Measurements from ENCODE around the gene TSPAN9.

Gene TSPAN9

GRCh38 chr12:3078086-3078820 lies 1.1 kb downstream of the TSPAN9 start:
- no peak for DNase-seq (ENCODE audit: low read depth)

- no peak for DNase-seq (ENCODE audit: low read depth)
Observed at GRCh38 chr12:3081091-3081490, 3.9 kb downstream of the TSPAN9 start.

- no peak for DNase-seq (ENCODE audit: low read depth)
Observed at GRCh38 chr12:3081886-3082285, 4.7 kb downstream of the TSPAN9 start.

- DNase-seq (ENCODE audit: low read depth), result no peak
Observed at GRCh38 chr12:3083241-3083920, 6.2 kb downstream of the TSPAN9 start.

DNA sequence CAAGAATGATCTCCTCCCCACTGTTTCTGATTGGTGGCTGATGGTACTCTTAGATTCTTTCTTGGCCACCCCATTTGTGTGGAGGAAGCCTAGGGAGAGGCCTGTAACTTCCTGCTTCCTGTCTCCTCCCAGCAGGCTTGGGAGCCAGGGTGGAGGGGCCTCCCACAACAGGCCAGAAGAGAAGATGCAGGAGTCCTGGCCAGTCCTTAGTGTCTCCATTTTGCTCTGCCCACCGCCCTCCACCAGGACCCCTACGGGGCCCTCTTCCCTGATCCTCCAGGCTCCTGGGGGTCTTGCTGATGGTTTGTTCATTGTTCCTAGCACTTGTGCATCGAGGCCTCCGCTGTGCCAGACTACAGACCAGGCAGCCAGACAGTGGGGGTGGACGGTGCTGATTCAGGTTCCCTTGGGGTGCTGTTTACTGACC lies 6.8 kb downstream of the TSPAN9 start:
- DNase-seq (ENCODE audit: low read depth), result no peak

DNA sequence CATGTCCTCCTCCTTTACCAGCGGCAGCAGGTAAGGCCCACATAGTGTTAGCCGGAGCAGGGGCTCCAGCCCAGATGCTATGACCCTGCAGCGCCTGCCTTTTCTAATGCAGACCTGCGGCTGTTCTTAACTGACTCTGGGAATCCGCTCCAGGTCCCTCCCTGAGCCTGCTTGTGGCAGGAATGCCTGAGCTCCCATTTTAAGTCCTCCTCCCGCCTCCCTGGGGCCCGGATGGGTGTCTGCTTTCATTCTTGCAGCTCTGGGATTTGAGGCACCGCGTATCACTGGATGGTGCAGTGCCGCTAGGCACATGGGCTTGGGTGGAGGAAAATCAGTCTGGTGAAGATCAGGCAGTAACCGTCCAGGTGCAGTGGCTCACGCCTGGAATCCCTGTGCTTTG lies 7.6 kb downstream of the TSPAN9 start:
- no peak for DNase-seq (ENCODE audit: low read depth)

- no peak for DNase-seq (ENCODE audit: low read depth)
Observed at GRCh38 chr12:3085341-3086139, 8.4 kb downstream of the TSPAN9 start.

DNA sequence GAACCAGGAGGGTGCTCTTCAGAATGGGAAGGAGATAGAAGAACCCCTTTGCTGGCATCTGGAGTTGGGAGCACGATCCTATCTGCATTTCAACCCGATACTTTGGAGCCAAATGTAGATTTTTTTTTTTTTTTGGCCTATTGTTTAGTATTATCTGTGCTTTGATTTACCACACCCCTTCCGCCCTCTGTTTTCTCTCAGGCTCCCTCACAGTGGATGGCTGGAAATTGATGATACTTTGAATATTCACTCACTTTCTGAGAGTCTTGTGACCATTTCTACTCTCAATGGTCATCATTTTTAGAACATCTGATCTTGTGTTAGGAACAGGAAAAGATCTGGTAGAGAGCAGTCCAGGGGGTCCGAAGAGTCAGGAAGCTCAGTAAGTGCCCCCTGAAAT lies 9.0 kb downstream of the TSPAN9 start:
- no peak for DNase-seq (ENCODE audit: low read depth)

DNA sequence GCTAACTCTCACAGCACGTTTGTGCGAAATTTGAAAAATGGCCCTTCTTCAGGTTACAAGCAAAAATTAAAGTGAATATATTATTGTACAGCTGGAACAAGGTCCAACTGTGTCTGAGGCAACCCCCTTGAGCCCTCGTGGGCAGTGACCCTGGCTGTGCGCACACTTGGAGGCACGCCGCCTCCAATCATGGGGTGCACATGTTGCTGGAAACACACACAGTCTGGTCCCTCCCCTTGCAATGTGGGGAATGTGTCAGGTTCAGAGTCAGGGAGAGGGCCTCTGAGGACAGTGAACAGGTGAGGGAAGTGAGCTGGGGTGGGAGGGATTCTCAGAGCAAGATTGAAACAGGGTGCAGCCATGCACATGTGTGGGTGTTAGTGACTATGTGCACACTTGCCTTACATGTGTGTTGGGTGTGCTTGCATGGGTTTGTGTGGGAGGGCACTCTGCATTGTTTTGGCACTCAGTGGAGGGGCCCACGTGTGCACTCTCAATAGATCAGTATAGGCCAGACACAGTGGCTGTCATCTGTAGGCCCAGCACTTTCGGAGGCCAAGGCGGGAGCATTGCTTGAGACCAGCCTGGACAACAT lies 9.6 kb downstream of the TSPAN9 start:
- DNase-seq (ENCODE audit: low read depth), result no peak

GRCh38 chr12:3087758-3088650 lies 10.8 kb downstream of the TSPAN9 start:
- DNase-seq (ENCODE audit: low read depth), result no peak

DNA sequence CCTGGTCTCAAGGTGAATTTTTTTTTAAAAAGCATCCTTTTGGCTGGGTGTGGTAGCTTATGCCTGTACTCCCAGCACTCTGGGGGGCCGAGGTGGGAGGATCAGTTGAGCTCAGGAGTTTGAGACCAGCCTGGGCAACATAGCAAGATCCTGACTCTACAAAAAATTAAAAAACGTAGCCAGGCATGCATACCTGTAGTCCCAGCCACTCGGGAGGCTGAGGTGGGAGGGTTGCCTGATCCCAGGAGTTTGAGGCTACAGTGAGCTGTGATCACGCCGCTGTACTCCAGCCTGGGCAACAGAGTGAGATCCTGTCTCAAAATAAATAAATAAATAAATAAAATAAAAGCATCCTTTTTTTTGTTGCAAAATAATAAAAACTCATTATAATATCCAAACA lies 12.4 kb downstream of the TSPAN9 start:
- DNase-seq (ENCODE audit: low read depth), result no peak

DNA sequence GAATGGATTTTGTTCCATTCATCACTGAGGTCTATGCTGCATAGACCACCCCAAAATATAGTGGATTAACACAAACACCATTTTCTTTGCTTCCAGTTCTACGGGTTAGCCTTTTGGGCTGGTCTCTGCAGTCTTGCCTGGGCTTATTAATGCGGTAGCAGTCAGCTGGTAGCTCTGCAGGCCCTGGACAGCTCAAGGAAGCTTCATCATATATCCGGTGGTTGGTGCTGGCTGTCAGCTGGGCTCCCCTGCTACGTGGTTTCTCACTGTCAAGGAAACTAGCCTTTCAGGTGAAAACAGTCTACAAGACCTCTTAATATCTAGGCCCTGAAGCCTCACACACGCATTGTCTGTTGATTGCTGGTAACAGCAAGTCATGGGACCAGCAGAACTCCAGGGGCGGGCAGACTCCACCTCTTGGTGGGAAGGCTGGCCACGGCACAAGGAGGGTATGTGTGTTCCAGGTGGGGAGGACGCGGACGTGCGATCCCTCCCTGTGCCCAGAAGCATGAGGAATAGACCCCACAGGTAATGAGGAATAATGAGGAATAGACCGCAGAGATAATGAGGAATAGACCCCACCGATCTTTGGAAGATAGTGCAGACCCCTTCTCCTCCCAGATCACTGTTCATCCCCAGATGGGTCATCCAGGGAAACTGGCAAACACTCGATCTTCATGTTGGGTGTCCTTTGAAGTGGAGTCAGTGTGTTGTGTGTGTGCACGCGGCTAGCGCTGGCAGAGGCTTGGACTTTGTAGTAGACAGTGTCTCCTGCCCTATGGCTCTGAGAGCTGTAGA lies 13.3 kb downstream of the TSPAN9 start:
- DNase-seq (ENCODE audit: low read depth), result no peak

DNA sequence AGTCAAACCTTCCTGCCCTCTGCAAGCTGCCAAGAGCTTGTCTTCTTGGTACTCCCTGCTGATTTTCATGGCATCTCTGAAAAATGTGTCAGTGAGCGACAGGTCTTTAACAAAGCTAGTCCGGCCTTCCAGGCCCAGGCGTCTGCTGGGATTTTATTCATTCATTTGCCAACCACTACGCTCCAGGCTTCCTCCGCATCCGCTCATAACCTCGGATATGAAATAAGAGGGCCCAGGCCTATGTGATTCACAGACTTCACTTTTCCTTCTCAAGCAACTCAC lies 13.8 kb downstream of the TSPAN9 start:
- no peak for DNase-seq (ENCODE audit: low read depth)

DNA sequence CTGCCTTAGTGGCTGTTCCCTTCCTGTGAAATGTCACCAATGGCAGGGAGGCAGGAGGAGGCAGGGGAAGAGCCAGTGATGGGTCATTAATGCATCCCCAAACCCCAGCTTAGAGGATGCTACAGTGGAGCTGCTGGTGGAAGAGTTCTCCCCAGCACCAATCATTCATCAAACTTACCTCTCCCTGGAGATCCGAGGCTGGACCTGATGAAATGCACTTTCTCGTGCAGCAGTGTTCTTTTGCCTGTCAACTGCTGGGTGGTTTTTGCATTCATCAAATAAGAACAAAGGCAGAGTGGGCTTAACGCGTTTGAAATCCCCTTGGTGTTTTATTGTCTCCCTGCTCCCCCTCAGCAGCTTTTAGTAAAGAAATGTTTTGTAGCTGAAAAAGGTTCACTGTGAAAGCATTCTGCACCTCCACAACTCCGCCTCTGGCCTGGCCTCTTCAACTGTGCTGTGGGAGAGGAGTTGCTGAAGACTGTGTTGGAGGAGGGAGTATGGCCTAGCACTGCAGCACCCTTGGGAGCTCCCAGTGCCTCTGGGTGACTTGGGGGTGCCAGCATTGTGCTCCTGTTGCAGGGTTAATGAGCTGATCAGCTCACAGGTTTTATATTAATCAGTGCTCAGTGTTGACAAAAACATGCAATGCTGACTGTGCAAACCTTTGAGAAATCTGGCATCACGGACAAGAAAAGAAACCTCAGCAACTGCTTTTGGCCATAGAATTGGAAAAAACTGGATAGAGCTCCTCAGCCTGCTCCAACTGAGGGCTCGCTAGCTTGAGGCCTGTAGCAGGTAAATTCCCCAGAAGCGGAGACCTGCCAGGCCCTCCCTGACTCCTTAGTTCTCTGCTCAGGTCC lies 14.4 kb downstream of the TSPAN9 start:
- DNase-seq (ENCODE audit: low read depth), result no peak

DNA sequence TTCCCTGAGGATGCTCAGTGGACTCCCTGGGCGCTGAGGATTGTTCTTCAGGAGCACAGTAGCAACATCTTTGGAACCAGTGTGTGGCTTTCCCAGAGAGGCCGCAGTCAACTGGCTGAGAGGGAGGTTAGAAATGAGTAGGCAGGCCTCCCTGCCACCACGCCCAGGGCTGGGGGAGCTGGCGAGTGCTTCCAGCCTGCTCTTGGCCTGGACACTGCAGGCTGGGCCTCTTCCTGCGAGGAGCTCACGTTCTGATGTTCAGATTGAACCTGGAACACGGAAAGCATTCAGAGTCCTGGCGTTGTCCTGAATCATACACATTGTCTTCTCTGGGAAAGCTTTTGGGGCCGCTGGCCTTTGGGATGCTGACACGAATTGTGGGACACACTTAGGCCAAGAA lies 15.6 kb downstream of the TSPAN9 start:
- DNase-seq (ENCODE audit: low read depth), result no peak

GRCh38 chr12:3097186-3097804 lies 20.1 kb downstream of the TSPAN9 start:
- DNase-seq (ENCODE audit: low read depth), result no peak

- DNase-seq (ENCODE audit: low read depth), result no peak
Observed at GRCh38 chr12:3097836-3098235, 20.7 kb downstream of the TSPAN9 start.

DNA sequence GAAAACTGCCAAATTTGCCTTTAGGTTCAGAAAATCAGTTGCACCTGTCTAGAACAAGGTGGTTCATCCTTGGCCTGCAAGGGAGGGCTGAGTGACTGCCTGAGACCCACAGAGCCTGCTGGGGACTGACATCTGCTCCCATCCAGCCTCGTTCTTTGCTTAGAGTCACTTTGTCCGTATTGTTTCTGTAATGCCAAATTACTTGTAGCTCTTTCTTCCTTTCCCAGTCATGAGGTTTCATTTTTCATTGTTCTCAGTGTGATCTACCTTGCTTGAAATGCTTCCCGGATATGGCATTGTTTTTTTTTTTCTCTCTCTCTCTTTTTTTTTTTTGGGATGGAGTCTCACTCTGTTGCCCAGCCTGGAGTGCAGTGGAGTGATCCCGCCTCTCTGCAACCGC lies 21.3 kb downstream of the TSPAN9 start:
- DNase-seq (ENCODE audit: low read depth), result no peak

GRCh38 chr12:3099146-3099545 lies 22.0 kb downstream of the TSPAN9 start:
- DNase-seq (ENCODE audit: low read depth), result no peak
